WTC11 (cell line): ENCODE measurements around the gene SEMA6D. TPM values are rescaled to one million over a fixed set of nuclear protein-coding genes. Genes with fewer than 3 reads are reported as not detected.

Experiments used
- ATAC-seq: fragments of 200-7000 bp; cut with Tn5 transposase; 2 replicates; pipeline ENCODE4 v1.10.0; 2021; ENCODE audit warnings: mild to moderate bottlenecking, moderate library complexity
- CTCF ChIA-PET: fragments of 300-600 bp; sonication (Branson Sonifier 250); formaldehyde crosslinking; loops from one replicate; lab custom pipeline; 2021; ENCODE audit warnings: antibody characterized with exemption; lab: Charles Lee
- POLR2A ChIA-PET: fragments of 350-600 bp; sonication (Branson Sonifier 250); formaldehyde crosslinking; loops from one replicate; lab custom pipeline; 2021; ENCODE audit warnings: antibody characterized with exemption; lab: Charles Lee
- DNase-seq: peaks from one replicate; pipeline ENCODE4 v3.0.0; 2021; ENCODE audit warnings: low spot score
- H3K27ac Mint-ChIP-seq: 2 replicates; pipeline ENCODE4 v1.8.0; 2021; ENCODE audit warnings: mixed read lengths
- H3K27me3 Mint-ChIP-seq: 2 replicates; pipeline ENCODE4 v1.8.0; 2021; ENCODE audit warnings: low read depth, mild to moderate bottlenecking, moderate library complexity, mixed read lengths
- H3K36me3 Mint-ChIP-seq: 2 replicates; pipeline ENCODE4 v1.8.0; 2021; ENCODE audit warnings: mixed read lengths
- H3K4me1 Mint-ChIP-seq: 2 replicates; pipeline ENCODE4 v1.8.0; 2022; ENCODE audit warnings: mixed read lengths
- H3K4me3 Mint-ChIP-seq: 2 replicates; pipeline ENCODE4 v1.8.0; 2021; ENCODE audit warnings: mild to moderate bottlenecking, moderate library complexity, mixed read lengths
- H3K9me3 Mint-ChIP-seq: 2 replicates; pipeline ENCODE4 v1.8.0; 2021; ENCODE audit warnings: mixed read lengths
- AFF4 ChIP-seq: sonication (generic); formaldehyde crosslinking; IDR thresholded peaks from 2 replicates; pipeline ENCODE4 v1.8.1; 2023; ENCODE audit warnings: mild to moderate bottlenecking, missing genetic modification reagents, borderline replicate concordance
- ATF1 ChIP-seq: sonication (generic); formaldehyde crosslinking; IDR thresholded peaks from 2 replicates; pipeline ENCODE4 v1.8.1; 2023; ENCODE audit warnings: mild to moderate bottlenecking, moderate library complexity, missing genetic modification reagents
- ATF2 ChIP-seq: sonication (generic); formaldehyde crosslinking; IDR thresholded peaks from 2 replicates; pipeline ENCODE4 v1.8.1; 2022; ENCODE audit warnings: low read depth, missing genetic modification reagents, borderline replicate concordance
- CBFB ChIP-seq: sonication (generic); formaldehyde crosslinking; IDR thresholded peaks from 2 replicates; pipeline ENCODE4 v1.8.1; 2022; ENCODE audit warnings: mild to moderate bottlenecking, low read depth, missing genetic modification reagents
- CREM ChIP-seq: sonication (generic); formaldehyde crosslinking; IDR thresholded peaks from 2 replicates; pipeline ENCODE4 v1.8.1; 2022; ENCODE audit warnings: mild to moderate bottlenecking, missing genetic modification reagents, moderate library complexity
- ELF4 ChIP-seq: sonication (generic); formaldehyde crosslinking; IDR thresholded peaks from 2 replicates; pipeline ENCODE4 v1.8.1; 2022; ENCODE audit warnings: low read depth, mild to moderate bottlenecking, moderate library complexity, missing genetic modification reagents
- EMX1 ChIP-seq: fragments of 250-450 bp; sonication (Bioruptor Pico); IDR thresholded peaks from 2 replicates; pipeline ENCODE4 v1.8.0; 2021; ENCODE audit warnings: mild to moderate bottlenecking
- ESRRA ChIP-seq: sonication (generic); formaldehyde crosslinking; IDR thresholded peaks from 2 replicates; pipeline ENCODE4 v1.8.1; 2022; ENCODE audit warnings: mild to moderate bottlenecking, missing genetic modification reagents, borderline replicate concordance
- FOXP1 ChIP-seq: sonication (generic); formaldehyde crosslinking; IDR thresholded peaks from 2 replicates; pipeline ENCODE4 v1.8.0; 2022; ENCODE audit warnings: missing genetic modification reagents, mild to moderate bottlenecking, moderate library complexity, borderline replicate concordance
- GRHL2 ChIP-seq: fragments of 250-450 bp; sonication (Bioruptor Pico); IDR thresholded peaks from 2 replicates; pipeline ENCODE4 v1.8.0; 2022; ENCODE audit warnings: mild to moderate bottlenecking, moderate library complexity; ENCODE audit not compliant: insufficient replicate concordance, severe bottlenecking
- HMGA2 ChIP-seq: fragments of 250-450 bp; sonication (Bioruptor Pico); IDR thresholded peaks from 2 replicates; pipeline ENCODE4 v1.4.0; 2021; ENCODE audit warnings: mild to moderate bottlenecking, moderate library complexity
- JUN ChIP-seq: sonication (generic); formaldehyde crosslinking; IDR thresholded peaks from 2 replicates; pipeline ENCODE4 v1.8.0; 2023; ENCODE audit warnings: mild to moderate bottlenecking, missing genetic modification reagents
- MLX ChIP-seq: sonication (generic); formaldehyde crosslinking; IDR thresholded peaks from 2 replicates; pipeline ENCODE4 v1.8.1; 2023; ENCODE audit warnings: mild to moderate bottlenecking, missing genetic modification reagents, moderate library complexity
- NR1H2 ChIP-seq: sonication (generic); formaldehyde crosslinking; IDR thresholded peaks from 2 replicates; pipeline ENCODE4 v1.9.0; 2021; ENCODE audit warnings: mild to moderate bottlenecking, moderate library complexity, missing genetic modification reagents
- NR3C1 ChIP-seq: sonication (generic); formaldehyde crosslinking; conservative IDR thresholded peaks from 2 replicates; pipeline ENCODE4 v1.8.1; 2023; ENCODE audit warnings: low read depth, mild to moderate bottlenecking, missing genetic modification reagents
- OVOL2 ChIP-seq: fragments of 250-450 bp; sonication (Bioruptor Pico); IDR thresholded peaks from 2 replicates; pipeline ENCODE4 v1.9.0; 2021; ENCODE audit warnings: mild to moderate bottlenecking, borderline replicate concordance
- PRRX2 ChIP-seq: fragments of 250-450 bp; sonication (Bioruptor Pico); IDR thresholded peaks from 2 replicates; pipeline ENCODE4 v1.8.0; 2021; ENCODE audit warnings: mild to moderate bottlenecking
- SMAD4 ChIP-seq: sonication (generic); formaldehyde crosslinking; IDR thresholded peaks from 2 replicates; pipeline ENCODE4 v1.8.0; 2022; ENCODE audit warnings: mild to moderate bottlenecking, missing genetic modification reagents
- USF2 ChIP-seq: sonication (generic); formaldehyde crosslinking; IDR thresholded peaks from 2 replicates; pipeline ENCODE4 v1.8.1; 2023; ENCODE audit warnings: mild to moderate bottlenecking, missing genetic modification reagents, moderate library complexity
- ZNF416 ChIP-seq: fragments of 250-450 bp; sonication (Bioruptor Pico); IDR thresholded peaks from 2 replicates; pipeline ENCODE4 v1.9.0; 2021; ENCODE audit warnings: mild to moderate bottlenecking, inconsistent platforms
- ZNF423 ChIP-seq: fragments of 250-450 bp; sonication (Bioruptor Pico); IDR thresholded peaks from 2 replicates; pipeline ENCODE4 v2.1.2; 2022; ENCODE audit warnings: mild to moderate bottlenecking, moderate library complexity
- total RNA-seq: library from RNA; stranded (reverse); gene quantifications from 3 replicates; pipeline ENCODE4 v1.2.3, GENCODE V29; 2021
- TF ChIP-seq, protein P1 (sequence below): sonication (generic); formaldehyde crosslinking; IDR thresholded peaks from 2 replicates; pipeline ENCODE4 v1.8.1; 2023; ENCODE audit warnings: mild to moderate bottlenecking, missing genetic modification reagents
- TF ChIP-seq, protein P2 (sequence below): fragments of 250-450 bp; sonication (Bioruptor Pico); IDR thresholded peaks from 2 replicates; pipeline ENCODE4 v1.9.0; 2021; ENCODE audit warnings: mild to moderate bottlenecking, borderline replicate concordance
- TF ChIP-seq, protein P3 (sequence below): fragments of 250-450 bp; sonication (Bioruptor Pico); IDR thresholded peaks from 2 replicates; pipeline ENCODE4 v1.9.0; 2021; ENCODE audit warnings: mild to moderate bottlenecking

Gene SEMA6D
- total RNA-seq, 1 experiment from 2014 or later, result 2.6 TPM

GRCh38 chr15:47773143-47773542 is 55.8 kb downstream of the SEMA6D start:
- ATAC-seq (no peak), DNase-seq (no peak)
- no peak overlapping the region for H3K27ac Mint-ChIP-seq
- ChIA-PET POLR2A (no interaction called here), CTCF (no interaction called here)
- peaks cover 14% of the 10 kb centered on the region for H3K9me3 Mint-ChIP-seq
- TF ChIP-seq PRRX2 (CRISPR knock-in tag) (no peak), SMAD4 (CRISPR knock-in tag) (no peak), USF2 (CRISPR knock-in tag) (no peak), NR1H2 (CRISPR knock-in tag) (no peak), GRHL2 (CRISPR knock-in tag) (no peak), ZNF416 (no peak), ATF2 (CRISPR knock-in tag) (no peak), ATF1 (CRISPR knock-in tag) (no peak), JUN (CRISPR knock-in tag) (no peak), ZNF423 (CRISPR knock-in tag) (no peak), CREM (CRISPR knock-in tag) (no peak), ESRRA (CRISPR knock-in tag) (no peak), EMX1 (CRISPR knock-in tag) (no peak), MLX (no peak)
- TF ChIP-seq, protein P1, sequence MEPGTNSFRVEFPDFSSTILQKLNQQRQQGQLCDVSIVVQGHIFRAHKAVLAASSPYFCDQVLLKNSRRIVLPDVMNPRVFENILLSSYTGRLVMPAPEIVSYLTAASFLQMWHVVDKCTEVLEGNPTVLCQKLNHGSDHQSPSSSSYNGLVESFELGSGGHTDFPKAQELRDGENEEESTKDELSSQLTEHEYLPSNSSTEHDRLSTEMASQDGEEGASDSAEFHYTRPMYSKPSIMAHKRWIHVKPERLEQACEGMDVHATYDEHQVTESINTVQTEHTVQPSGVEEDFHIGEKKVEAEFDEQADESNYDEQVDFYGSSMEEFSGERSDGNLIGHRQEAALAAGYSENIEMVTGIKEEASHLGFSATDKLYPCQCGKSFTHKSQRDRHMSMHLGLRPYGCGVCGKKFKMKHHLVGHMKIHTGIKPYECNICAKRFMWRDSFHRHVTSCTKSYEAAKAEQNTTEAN (CRISPR knock-in tag), result no peak
- no peaks in the 10 kb centered on the region for H3K27me3 Mint-ChIP-seq
- no peak overlapping the region for H3K4me3 Mint-ChIP-seq
- H3K4me1 Mint-ChIP-seq, result peaks cover 25% of the 10 kb centered on the region
- H3K36me3 Mint-ChIP-seq, result peaks cover 13% of the 10 kb centered on the region

DNA sequence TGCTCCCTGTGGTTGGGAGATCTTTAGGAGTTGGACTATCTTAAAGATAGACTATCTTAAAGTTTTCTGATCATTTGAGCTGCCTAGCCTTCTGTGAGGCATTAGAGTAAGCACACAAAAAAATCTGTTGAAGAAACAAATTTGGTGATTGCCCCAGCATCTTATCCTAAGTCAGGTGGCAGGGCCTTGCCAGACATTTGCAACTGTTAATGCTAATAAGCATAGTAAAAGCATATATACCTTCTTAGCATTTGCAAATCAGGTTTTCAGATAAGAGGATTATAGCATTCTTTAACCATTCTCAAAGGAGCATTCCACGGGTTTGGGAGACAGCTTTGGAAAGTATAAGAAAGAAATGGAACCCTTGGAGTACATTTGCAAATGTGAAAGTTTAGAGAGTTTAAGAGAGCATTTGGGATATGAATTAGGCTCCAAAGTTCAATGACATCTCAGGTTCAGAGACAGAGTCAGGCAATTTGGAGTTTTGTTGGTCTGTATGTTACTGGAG is 61.0 kb downstream of the SEMA6D start:
- Mint-ChIP-seq H3K9me3 (no peaks in the 10 kb centered on the region), H3K4me3 (no peak overlapping the region), H3K4me1 (peaks cover 30% of the 10 kb centered on the region), H3K36me3 (no peaks in the 10 kb centered on the region), H3K27me3 (no peaks in the 10 kb centered on the region), H3K27ac (peak overlapping the region; percentile 70)
- ChIA-PET CTCF (no interaction called here), POLR2A (no interaction called here)
- ATAC-seq (no peak; the same call in 1 of the 2 replicates), DNase-seq (no peak)
- TF ChIP-seq, protein P2, sequence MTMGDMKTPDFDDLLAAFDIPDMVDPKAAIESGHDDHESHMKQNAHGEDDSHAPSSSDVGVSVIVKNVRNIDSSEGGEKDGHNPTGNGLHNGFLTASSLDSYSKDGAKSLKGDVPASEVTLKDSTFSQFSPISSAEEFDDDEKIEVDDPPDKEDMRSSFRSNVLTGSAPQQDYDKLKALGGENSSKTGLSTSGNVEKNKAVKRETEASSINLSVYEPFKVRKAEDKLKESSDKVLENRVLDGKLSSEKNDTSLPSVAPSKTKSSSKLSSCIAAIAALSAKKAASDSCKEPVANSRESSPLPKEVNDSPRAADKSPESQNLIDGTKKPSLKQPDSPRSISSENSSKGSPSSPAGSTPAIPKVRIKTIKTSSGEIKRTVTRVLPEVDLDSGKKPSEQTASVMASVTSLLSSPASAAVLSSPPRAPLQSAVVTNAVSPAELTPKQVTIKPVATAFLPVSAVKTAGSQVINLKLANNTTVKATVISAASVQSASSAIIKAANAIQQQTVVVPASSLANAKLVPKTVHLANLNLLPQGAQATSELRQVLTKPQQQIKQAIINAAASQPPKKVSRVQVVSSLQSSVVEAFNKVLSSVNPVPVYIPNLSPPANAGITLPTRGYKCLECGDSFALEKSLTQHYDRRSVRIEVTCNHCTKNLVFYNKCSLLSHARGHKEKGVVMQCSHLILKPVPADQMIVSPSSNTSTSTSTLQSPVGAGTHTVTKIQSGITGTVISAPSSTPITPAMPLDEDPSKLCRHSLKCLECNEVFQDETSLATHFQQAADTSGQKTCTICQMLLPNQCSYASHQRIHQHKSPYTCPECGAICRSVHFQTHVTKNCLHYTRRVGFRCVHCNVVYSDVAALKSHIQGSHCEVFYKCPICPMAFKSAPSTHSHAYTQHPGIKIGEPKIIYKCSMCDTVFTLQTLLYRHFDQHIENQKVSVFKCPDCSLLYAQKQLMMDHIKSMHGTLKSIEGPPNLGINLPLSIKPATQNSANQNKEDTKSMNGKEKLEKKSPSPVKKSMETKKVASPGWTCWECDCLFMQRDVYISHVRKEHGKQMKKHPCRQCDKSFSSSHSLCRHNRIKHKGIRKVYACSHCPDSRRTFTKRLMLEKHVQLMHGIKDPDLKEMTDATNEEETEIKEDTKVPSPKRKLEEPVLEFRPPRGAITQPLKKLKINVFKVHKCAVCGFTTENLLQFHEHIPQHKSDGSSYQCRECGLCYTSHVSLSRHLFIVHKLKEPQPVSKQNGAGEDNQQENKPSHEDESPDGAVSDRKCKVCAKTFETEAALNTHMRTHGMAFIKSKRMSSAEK (CRISPR knock-in tag), result no peak
- no peak for TF ChIP-seq FOXP1 (CRISPR knock-in tag)
- TF ChIP-seq NR3C1 (CRISPR knock-in tag), result no peak
- TF ChIP-seq CBFB, result no peak
- TF ChIP-seq HMGA2 (CRISPR knock-in tag), result no peak
- no peak for TF ChIP-seq ELF4 (CRISPR knock-in tag)
- no peak for TF ChIP-seq AFF4 (CRISPR knock-in tag)
- TF ChIP-seq OVOL2 (CRISPR knock-in tag), result no peak
- TF ChIP-seq, protein P3, sequence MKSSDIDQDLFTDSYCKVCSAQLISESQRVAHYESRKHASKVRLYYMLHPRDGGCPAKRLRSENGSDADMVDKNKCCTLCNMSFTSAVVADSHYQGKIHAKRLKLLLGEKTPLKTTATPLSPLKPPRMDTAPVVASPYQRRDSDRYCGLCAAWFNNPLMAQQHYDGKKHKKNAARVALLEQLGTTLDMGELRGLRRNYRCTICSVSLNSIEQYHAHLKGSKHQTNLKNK (CRISPR knock-in tag), result no peak
- no peak for TF ChIP-seq ATF1 (CRISPR knock-in tag)
